Activated B cell treated with CpG ODN at 0.5 μM for 24 hours (primary cell): ENCODE measurements around the gene CEP290. TPM values are rescaled to one million over a fixed set of nuclear protein-coding genes. Genes with fewer than 3 reads are reported as not detected.

Experiments
- ATAC-seq: fragments of 200-7000 bp; cut with Tn5 transposase; one replicate; pipeline ENCODE4 v1.10.0; 2021; ENCODE audit warnings: low read depth, mild to moderate bottlenecking, moderate library complexity
- CTCF ChIA-PET: fragments of 350-600 bp; sonication (Branson Sonifier 250); formaldehyde crosslinking; loops from one replicate; lab custom pipeline; 2021; ENCODE audit warnings: antibody characterized with exemption; lab: Charles Lee
- POLR2A ChIA-PET: fragments of 350-600 bp; sonication (Branson Sonifier 250); formaldehyde crosslinking; loops from one replicate; lab custom pipeline; 2021; ENCODE audit warnings: antibody characterized with exemption; lab: Charles Lee
- DNase-seq: peaks from one replicate; pipeline ENCODE4 v3.0.0; 2022
- H3K27ac Mint-ChIP-seq: one replicate; pipeline ENCODE4 v1.8.0; 2020; ENCODE audit warnings: mixed read lengths
- H3K27me3 Mint-ChIP-seq: one replicate; pipeline ENCODE4 v1.8.0; 2021; ENCODE audit warnings: mixed read lengths
- H3K36me3 Mint-ChIP-seq: one replicate; pipeline ENCODE4 v1.8.0; 2021; ENCODE audit warnings: low read depth, mixed read lengths
- H3K4me1 Mint-ChIP-seq: one replicate; pipeline ENCODE4 v1.8.0; 2021; ENCODE audit warnings: mixed read lengths
- H3K4me3 Mint-ChIP-seq: one replicate; pipeline ENCODE4 v1.8.0; 2020; ENCODE audit warnings: mild to moderate bottlenecking, mixed read lengths
- H3K9me3 Mint-ChIP-seq: one replicate; pipeline ENCODE4 v1.8.0; 2020; ENCODE audit warnings: mixed read lengths
- intact Hi-C: fragments of 100-400 bp; cut with micrococcal nuclease; formaldehyde crosslinking; loops from one replicate; pipeline ENCODE4 v1.15.1; 2024
- total RNA-seq: library from RNA; stranded (reverse); gene quantifications from 2 replicates; pipeline ENCODE4 v1.2.3, GENCODE V29; 2022
- TF ChIP-seq, protein P1 (sequence below): fragments of 200-600 bp; IDR thresholded peaks from one replicate; pipeline ENCODE4 v1.8.0; 2022; ENCODE audit warnings: antibody characterized with exemption, mild to moderate bottlenecking

The CEP290 gene
- total RNA-seq, 1 donor from 2014 or later, result 15.0 TPM

- H3K4me1 Mint-ChIP-seq, result no peaks in the 10 kb centered on the region
- CTCF ChIA-PET, result no interaction called here
Measured at GRCh38 chr12:88083634-88084033, 58.3 kb downstream of the CEP290 start.

GRCh38 chr12:88081247-88081646 is 60.6 kb downstream of the CEP290 start:
- Mint-ChIP-seq H3K9me3 (no peaks in the 10 kb centered on the region), H3K27ac (no peak overlapping the region), H3K27me3 (no peaks in the 10 kb centered on the region), H3K4me1 (no peaks in the 10 kb centered on the region), H3K4me3 (no peak overlapping the region), H3K36me3 (peaks cover 68% of the 10 kb centered on the region)
- ChIA-PET POLR2A (no interaction called here), CTCF (no interaction called here)
- intact Hi-C loops, result no loop called here
- no peak for ATAC-seq
- DNase-seq, result no peak
- TF ChIP-seq, protein P1, sequence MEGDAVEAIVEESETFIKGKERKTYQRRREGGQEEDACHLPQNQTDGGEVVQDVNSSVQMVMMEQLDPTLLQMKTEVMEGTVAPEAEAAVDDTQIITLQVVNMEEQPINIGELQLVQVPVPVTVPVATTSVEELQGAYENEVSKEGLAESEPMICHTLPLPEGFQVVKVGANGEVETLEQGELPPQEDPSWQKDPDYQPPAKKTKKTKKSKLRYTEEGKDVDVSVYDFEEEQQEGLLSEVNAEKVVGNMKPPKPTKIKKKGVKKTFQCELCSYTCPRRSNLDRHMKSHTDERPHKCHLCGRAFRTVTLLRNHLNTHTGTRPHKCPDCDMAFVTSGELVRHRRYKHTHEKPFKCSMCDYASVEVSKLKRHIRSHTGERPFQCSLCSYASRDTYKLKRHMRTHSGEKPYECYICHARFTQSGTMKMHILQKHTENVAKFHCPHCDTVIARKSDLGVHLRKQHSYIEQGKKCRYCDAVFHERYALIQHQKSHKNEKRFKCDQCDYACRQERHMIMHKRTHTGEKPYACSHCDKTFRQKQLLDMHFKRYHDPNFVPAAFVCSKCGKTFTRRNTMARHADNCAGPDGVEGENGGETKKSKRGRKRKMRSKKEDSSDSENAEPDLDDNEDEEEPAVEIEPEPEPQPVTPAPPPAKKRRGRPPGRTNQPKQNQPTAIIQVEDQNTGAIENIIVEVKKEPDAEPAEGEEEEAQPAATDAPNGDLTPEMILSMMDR, result no peak

More at GRCh38 chr12:88083634-88084033, 58.3 kb downstream of the CEP290 start:
- no peaks in the 10 kb centered on the region for H3K27me3 Mint-ChIP-seq
- ATAC-seq (no peak), DNase-seq (no peak)
- no peak overlapping the region for H3K27ac Mint-ChIP-seq
- TF ChIP-seq, protein P1, result no peak
- POLR2A ChIA-PET, result no interaction called here
- intact Hi-C loops, result no loop called here
- peaks cover 62% of the 10 kb centered on the region for H3K36me3 Mint-ChIP-seq
- no peaks in the 10 kb centered on the region for H3K9me3 Mint-ChIP-seq
- H3K4me3 Mint-ChIP-seq, result no peak overlapping the region

DNA sequence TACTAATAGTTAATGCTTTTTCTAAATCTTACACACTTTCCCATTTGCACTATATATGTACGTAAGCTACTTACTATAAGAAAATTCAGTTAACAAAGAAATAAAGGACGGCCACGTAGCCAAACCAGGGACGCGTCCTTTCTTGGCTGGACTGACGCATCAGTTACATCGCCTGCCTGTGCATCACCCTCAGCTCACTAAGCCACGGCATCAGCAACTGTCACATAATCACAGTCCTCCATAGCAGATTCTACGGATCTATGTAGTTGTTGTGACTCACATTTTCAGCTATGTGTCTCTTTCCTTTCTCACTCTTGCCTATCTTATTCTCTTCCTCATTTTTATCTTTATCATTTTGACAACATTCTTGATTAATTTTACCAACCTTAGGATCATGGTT is 74.6 kb downstream of the CEP290 start:
- no peaks in the 10 kb centered on the region for H3K9me3 Mint-ChIP-seq
- POLR2A ChIA-PET, result no interaction called here
- no peak overlapping the region for H3K27ac Mint-ChIP-seq
- intact Hi-C loops, result no loop called here
- peaks cover 12% of the 10 kb centered on the region for H3K4me1 Mint-ChIP-seq
- no peaks in the 10 kb centered on the region for H3K27me3 Mint-ChIP-seq
- TF ChIP-seq, protein P1, result no peak
- CTCF ChIA-PET, result no interaction called here
- peaks cover 42% of the 10 kb centered on the region for H3K36me3 Mint-ChIP-seq
- no peak overlapping the region for H3K4me3 Mint-ChIP-seq
- ATAC-seq (no peak), DNase-seq (no peak)

DNA sequence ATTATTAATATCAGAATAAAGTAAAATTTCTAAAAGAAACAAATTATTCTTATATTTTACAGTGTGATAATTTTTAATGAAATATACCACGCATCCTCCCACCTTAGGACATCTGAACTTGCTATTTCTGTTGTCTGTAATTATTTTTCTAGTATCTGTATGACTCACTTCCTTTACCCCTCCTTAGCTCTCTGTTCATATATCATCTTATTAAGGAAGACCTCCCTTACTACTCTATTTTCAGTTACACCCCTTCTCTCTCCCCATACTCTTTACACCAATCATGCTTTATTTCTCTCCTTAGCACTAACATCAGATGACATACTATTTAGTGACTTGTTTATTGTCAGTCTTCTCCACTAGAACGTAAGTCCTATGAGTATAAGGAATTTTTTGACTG is 78.5 kb downstream of the CEP290 start:
- H3K27ac Mint-ChIP-seq, result no peak overlapping the region
- peaks cover 15% of the 10 kb centered on the region for H3K4me1 Mint-ChIP-seq
- H3K4me3 Mint-ChIP-seq, result no peak overlapping the region
- POLR2A ChIA-PET, result no interaction called here
- CTCF ChIA-PET, result no interaction called here
- intact Hi-C loops, result no loop called here
- ATAC-seq, result no peak
- no peaks in the 10 kb centered on the region for H3K9me3 Mint-ChIP-seq
- DNase-seq, result no peak
- H3K27me3 Mint-ChIP-seq, result no peaks in the 10 kb centered on the region
- peaks cover 44% of the 10 kb centered on the region for H3K36me3 Mint-ChIP-seq
- TF ChIP-seq, protein P1, result no peak

GRCh38 chr12:88062474-88062873 is 79.4 kb downstream of the CEP290 start:
- no peaks in the 10 kb centered on the region for H3K27me3 Mint-ChIP-seq
- DNase-seq (no peak), ATAC-seq (no peak)
- ChIA-PET CTCF (no interaction called here), POLR2A (no interaction called here)
- no peak overlapping the region for H3K4me3 Mint-ChIP-seq
- H3K27ac Mint-ChIP-seq, result no peak overlapping the region
- peaks cover 49% of the 10 kb centered on the region for H3K36me3 Mint-ChIP-seq
- peaks cover 15% of the 10 kb centered on the region for H3K4me1 Mint-ChIP-seq
- TF ChIP-seq, protein P1, result no peak
- intact Hi-C loops, result no loop called here
- no peaks in the 10 kb centered on the region for H3K9me3 Mint-ChIP-seq
